Activated CD8-positive, alpha-beta memory T cell treated with anti-CD3 and anti-CD28 coated beads for 48 hours (primary cell): ENCODE data around the gene GBA2.

ENCODE experiments used
- DNase-seq, 3 experiments: peaks; one replicate each; pipeline ENCODE4 v3.0.0-alpha.2; 2020; ENCODE audit warnings: low read depth in 2 of 3, low spot score in 2 of 3

GBA2 gene

GRCh38 chr9:35748858-35749514 is at the start of gene GBA2, which contains the start of gene RGP1:
GBA2 (minus strand) TSS chr9:35749228; CDS start chr9:35748704, 524 bp downstream.
RGP1 (plus strand) TSS chr9:35749287; CDS start chr9:35749756, 469 bp downstream.
- DNase-seq, result peak in 1 of 3 experiments; percentile 64

- no peak for DNase-seq
Measured at GRCh38 chr9:35797311-35798109, 48.5 kb upstream of the GBA2 start.

DNA sequence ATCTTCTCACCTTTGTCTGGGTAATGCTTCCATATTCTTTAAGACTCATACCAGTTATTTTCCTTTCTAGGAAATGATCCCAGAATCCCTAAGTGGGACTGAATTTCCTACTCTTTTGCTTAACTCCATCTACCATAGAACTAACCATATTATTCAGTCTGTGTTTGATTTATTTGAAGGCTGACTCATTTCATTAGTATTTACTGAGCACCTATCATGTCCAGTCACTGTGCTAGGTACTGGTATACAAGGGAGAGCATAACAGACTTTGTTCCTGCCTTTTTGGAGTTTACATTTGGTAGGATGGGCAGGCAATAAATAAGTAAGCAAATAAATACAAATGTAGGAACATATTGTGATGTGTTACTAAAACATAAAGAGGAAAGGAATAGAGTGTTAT is 46.7 kb upstream of the GBA2 start:
- DNase-seq, result no peak

- no peak for DNase-seq
Measured at GRCh38 chr9:35793461-35793860, 44.4 kb upstream of the GBA2 start.

GRCh38 chr9:35792826-35793225 is 43.8 kb upstream of the GBA2 start:
- no peak for DNase-seq

DNA sequence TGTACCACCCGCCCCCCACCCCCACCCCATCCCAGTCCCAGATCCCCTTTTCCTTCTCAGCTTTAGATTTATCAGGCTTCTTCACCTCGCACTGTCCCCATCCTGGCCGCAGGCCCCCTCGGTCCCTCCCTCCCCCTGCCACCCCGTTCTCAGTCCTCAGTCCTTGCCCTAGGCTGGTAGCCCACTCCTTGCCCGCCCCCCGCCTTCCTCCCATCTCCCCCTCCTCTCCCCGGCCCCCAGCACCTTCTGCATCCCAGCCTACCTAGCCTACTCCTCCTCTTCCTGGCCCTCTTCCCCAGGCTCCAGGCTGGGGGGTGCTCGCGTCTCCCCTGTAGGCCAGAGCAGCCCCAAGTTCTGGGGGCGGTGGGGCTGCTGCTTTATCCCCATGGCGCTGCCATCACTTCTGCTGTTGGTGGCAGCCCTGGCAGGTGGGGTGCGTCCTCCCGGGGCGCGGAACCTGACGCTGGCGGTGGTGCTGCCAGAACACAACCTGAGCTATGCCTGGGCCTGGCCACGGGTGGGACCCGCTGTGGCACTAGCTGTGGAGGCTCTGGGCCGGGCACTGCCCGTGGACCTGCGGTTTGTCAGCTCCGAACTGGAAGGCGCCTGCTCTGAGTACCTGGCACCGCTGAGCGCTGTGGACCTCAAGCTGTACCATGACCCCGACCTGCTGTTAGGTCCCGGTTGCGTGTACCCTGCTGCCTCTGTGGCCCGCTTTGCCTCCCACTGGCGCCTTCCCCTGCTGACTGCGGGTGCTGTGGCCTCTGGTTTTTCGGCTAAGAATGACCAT is 43.2 kb upstream of the GBA2 start:
- no peak for DNase-seq

GRCh38 chr9:35791297-35791921 is 42.4 kb upstream of the GBA2 start, which contains the start of gene NPR2:
NPR2 (plus strand) TSS chr9:35791591; CDS start chr9:35792409, 818 bp downstream.
- no peak for DNase-seq

DNA sequence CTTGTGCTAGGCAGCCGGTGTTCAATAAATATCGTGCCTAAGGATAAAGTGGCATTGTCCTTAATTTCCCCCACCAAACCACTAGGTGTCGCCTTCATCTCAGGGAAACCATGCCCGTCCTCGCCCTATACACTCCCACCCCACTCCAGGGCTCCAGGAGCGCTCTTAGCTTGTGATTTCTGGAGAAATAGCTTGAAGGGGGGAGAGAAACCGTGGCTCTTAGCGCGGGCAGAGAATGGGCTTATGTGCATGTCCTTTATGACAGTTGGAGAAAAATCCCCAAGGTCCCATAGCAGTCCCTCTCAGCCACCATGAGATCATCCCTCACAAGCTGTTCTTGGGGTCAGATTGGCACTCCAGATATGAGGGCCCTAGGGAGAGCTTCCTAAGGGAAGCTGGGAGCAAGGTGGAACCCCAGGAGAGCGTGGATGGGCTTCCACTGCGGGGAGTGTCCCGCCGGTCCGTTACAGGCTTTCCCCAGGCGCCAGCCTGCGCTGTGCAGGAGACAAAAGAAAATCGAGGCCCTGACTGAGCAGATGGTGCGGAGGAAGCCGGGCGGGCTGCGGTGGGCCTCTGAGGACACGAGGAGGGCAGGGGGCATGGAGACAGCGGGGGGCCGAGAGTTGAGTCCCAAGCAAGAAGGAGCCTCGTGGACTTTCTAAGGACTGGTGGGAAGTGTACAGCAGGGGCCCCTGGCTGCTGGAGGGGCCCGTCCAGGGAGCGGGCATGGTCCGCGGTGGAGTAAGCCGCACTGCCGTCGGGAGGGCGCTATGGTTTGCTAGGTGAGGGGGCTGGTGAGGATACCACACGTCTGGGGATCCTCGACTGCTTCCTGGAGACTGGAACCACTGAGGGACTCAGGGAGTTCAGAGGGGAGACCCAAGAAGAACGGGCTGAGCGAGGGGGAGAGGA is 41.6 kb upstream of the GBA2 start:
- peak in 1 of 3 experiments; percentile 23 for DNase-seq

DNA sequence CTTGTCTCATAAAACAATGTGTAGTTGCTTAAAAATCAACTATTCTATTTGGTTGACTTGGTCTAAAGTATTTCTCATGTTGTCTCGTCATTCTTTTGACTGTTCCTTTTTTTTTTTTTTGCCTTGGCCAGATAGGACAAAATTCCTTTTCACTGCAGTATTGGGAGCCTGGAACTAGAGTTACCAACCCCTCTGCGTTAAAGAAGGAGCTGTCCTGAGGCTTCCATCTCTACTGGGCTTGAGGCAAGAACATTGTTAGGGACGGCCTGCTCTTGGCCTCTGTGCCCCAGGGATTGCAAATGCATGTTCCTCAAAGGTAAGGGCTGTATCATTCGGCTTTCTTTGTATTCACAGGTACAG is 41.0 kb upstream of the GBA2 start:
- no peak for DNase-seq

GRCh38 chr9:35789541-35789940 is 40.5 kb upstream of the GBA2 start:
- DNase-seq, result no peak

- no peak for DNase-seq
Measured at GRCh38 chr9:35783418-35783817, 34.4 kb upstream of the GBA2 start.

DNA sequence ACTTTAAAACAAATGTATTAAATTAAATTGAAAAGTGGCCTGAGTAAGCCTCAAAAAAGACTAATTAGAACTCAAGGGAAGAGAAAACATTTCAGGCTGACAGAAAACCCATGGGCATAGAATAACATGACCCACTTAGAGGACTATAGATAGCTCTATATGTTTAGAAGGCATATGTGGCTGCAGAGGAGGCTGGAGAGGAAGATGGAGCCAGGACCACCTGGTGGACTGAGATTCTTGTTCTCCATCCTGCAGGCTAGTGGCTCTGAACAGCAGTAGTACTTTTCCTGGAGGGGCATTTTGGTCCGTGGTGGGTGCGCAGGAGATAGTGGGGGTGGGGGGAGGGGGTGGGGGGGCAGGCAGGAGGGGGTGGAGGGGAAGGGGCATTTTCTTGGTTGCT is 32.0 kb upstream of the GBA2 start:
- DNase-seq, result no peak

- no peak for DNase-seq
Measured at GRCh38 chr9:35778496-35778895, 29.5 kb upstream of the GBA2 start.

- DNase-seq, result no peak
Measured at GRCh38 chr9:35776018-35776417, 27.0 kb upstream of the GBA2 start.

DNA sequence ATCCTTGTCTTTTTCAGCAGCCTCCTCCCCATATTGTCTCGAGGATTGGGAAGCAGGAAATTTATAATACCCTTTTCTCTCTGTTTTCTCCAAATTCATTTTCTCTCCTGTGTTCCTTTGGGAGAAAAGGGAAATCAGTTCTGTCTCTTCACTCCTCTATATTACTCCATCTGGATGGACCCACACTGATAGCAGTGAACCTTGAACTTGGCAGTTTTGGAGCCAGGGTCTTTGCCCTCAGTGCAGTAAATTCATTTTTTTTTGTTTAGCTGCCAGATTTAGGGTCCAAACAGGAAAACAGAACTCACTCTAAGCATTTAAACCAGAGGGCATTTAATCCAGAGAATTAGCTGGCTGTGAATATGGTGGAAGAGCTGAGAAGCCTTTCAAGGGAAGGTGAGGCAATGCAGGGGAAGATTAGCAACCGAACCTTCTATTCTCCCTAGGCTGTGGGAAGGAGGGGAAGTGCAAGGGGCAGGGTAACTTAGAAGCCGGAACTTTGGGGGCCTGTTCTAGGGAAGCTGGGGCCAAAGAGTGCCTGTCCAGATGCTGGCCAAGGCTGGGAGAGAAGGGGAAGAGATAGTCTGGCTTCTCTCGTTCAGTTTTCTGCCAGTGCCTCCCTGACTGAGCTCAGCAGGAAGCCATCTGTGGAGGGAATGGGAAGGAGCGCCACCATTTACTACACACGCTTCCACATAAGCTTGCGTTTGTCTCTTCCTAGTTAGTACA is 26.0 kb upstream of the GBA2 start:
- no peak for DNase-seq

DNA sequence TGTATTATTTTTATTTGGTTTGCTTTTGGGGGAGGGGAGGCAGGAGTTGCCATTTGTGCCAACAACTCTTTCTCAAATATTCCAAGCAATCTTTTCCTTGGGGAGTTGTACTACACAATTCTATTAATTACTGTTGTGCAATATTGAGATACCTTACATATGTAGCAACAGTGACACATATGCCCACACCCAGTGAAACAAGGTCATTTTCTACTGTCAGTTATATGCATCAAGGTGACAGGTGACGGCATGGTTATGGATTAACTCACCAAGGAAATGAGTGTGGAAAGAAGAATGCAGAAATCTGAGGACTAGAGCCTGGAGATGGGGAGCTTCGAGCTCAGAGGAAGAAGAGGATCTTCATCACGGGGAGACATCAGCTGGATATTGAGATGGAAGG is 22.9 kb upstream of the GBA2 start:
- DNase-seq, result no peak

DNA sequence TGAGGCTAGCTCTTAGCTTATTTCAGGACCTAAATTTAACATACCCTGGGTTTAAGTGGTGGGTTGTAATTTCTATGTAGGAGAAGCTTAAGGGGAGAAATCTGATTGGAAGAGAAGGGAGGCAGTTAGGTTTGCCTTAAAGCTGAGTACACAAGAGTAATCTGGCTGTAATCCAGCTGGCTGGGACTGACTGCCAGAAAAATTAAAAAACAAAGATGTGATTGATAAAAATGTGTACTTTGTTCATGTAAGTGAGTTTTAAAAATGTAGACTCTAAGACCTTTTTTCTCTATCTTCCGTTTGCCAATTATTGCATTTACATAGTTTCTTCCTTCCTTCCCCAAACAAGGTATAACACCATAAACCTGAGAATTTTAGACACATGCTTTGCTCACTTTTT is 22.5 kb upstream of the GBA2 start:
- no peak for DNase-seq

- DNase-seq, result no peak
Measured at GRCh38 chr9:35771075-35771433, 22.0 kb upstream of the GBA2 start.

DNA sequence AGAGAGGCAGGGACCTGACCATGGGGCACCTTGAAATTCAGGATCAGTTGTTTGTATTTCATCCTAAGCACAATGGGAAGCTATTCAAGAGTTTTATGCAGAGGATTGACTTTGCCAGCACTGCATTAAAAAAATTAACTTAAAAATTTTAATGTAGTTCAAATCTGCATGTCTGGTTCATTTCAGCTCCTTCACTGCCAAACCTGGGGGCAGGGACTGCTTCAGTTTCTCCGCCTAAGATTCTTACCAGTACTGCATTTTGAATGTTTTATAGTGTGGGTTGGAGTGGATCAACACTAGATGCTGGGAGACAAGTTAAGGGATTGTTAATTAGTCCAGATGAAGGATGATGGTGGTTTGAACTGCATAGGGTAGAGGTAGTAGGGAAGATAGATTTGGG is 20.7 kb upstream of the GBA2 start:
- no peak for DNase-seq

DNA sequence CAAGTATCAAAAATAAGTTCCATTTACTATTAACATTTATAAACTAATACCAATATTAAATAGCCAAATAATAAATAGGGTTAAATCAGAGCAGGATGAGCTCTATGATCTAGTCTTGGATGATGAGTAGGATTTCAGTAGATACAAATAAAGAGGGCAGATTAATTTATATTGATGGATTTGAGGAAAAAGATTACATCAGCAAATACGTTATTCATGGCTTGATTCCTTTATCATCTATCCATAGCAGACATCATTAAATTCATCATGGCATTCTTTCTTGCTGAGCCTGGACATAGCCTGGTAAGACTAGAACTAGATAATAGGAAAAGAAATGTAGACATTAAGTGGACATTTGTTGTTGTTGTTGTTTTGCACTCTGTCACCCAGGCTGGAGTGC is 18.4 kb upstream of the GBA2 start:
- no peak for DNase-seq
